IPS-18c (cell line): ENCODE data around the gene RSPRY1.
"Not testable (repeated sequence)": the region's sequence is repeated elsewhere in the genome, so short reads cannot be mapped to it uniquely, and the experiment has no call there.

Source experiments
- H3K4me3 ChIP-seq: 2 replicates; pipeline ENCODE4 v1.7.0; 2013; ENCODE audit warnings: low read depth, mild to moderate bottlenecking, low read length, moderate library complexity; ENCODE audit not compliant: insufficient read depth
- H3K9me3 ChIP-seq: one replicate; pipeline ENCODE4 v1.6.1; 2013; ENCODE audit warnings: mild to moderate bottlenecking, low read length, moderate library complexity; ENCODE audit not compliant: control insufficient read depth, insufficient read depth

Gene RSPRY1

DNA sequence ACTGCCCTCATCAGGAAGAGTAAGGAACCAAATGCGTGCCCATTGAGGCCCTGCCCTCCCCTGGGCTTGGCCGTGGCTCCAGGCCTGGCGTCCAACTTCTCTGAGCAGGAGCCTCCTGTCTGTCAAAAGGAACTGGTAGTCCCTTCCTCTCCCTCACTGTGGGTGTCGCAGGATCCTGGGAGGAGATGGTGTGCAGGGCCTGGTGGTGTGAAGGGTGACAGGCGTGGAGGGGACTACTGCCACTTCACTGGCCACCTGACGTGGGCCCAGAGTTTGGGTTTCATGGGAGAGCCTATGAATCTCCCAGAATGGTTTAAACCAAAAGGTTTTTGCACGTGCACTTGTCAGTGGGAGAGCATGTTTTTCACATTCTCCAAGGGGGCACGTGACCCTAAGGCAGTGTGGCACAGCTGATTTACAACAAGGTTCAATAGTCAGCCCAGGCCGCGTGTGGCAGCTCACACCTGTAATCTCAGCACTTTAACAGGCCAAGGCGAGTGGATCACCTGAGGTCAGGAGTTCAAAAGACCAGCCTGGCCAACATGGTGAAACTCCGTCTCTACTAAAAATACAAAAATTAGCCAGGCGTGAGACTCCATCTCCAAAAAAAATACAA is 71.4 kb downstream of the RSPRY1 start:
- no peak overlapping the region for H3K4me3 ChIP-seq
- no peaks in the 10 kb centered on the region for H3K9me3 ChIP-seq

DNA sequence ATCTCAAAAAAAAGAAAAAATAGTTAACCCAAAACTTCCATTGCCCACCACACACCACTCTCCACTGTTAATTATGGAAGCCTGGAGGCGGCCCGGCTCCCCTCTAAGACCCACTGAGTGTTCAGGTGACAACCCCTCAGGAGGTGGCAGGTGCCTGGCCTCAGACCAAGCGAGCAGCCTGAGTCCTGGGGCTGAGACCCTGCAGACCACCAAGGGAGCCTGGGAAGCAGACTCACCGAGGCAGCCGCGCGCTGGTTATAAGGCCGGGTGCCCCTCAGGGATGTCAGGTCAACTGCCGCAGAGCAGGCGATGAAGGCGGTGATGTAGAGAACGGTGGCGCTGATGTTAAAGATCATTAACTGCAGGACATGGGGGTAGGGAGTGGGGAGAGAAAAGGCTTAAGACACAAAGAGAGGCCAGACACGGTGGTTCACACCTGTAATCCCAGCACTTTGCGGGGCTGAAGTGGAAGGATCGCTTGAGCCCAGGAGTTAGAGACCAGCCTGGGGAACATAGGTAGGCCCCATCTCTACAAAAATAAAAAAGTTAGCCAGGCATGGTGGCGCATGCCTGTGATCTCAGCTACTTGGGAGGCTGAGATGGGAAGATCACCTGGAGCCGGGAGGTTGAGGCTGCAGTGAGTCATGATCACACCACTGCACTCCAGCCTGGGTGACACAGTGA is 72.2 kb downstream of the RSPRY1 start:
- H3K9me3 ChIP-seq: no peaks in the 10 kb centered on the region
- H3K4me3 ChIP-seq: no peak overlapping the region

DNA sequence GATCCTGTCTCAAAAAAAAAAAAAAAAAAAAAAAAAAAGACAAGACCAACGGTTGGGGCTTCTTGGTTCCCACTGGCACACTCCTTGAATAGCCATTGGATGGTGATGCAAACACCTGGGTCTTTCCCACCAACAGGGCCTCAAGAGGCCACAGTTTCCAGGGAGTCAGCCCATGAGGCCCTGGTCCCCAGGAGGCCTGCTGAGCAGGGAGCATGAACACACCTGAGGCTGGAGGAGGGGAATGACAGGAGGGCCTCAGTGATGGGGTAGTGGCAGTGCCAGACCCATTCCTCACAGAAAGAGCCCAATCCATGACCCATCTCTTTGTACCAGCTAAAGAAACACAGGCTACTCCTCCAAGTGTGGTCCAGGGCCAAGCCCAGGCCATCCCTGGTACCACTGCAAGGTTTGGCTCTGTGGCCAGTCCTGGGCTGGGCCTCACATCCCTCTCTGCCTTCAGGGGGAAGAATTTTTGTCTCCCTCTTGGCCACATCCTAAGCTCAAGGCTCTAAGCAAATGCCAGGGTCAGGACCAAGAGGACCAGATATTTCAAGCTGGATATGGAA is 72.9 kb downstream of the RSPRY1 start:
- Histone ChIP-seq H3K9me3 (no peaks in the 10 kb centered on the region), H3K4me3 (no peak overlapping the region)

DNA sequence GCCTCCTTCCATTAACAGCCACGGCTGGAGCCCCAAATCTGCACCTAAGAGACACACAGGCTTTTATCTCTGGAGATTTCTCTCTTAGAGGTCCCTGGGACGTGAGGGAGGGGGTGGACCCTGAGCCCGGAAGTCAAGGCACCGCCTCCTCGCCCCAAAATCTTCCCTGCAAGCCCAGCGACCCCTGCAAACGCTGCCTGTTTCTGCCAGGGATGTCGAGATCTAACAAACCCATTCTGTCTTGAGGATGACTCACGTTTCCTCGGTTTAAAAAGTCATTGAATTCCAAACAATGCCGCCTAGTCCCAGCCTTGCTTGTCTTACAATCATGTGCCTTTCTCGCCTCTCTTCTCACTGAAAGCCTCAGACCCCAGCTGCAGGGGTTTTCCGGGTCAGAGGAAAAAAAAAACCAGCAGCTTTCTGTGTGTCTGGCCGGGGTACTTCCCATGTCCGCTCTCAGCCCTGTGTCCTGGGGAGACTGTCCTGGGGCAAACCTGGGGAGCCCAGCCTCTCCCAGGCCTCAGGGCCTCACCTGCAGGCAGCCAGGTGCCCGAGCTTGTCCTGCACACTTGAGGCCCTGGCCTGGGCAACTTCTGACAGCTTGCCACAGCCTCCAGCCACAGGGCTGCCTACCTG is 74.3 kb downstream of the RSPRY1 start:
- no peaks in the 10 kb centered on the region for H3K9me3 ChIP-seq
- no peak overlapping the region for H3K4me3 ChIP-seq

DNA sequence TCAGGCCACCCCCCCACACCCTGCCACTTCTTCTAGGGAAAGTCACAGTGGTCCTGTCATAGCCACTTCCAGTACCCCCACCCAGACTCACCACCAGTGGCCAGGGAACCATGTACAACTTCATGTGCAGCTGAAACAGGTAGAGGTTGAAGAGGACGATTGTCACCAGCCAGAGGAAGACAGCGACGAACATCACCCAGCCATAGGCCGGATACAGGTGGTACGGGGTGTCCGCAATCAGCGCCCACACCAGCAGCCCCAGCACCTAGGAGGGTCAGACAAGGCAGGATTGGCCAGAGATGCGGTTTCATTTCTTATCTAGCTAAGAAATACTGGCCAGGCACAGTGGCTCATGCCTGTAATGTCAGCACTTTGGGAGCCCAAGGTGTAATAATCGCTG is 75.7 kb downstream of the RSPRY1 start:
- no peaks in the 10 kb centered on the region for H3K9me3 ChIP-seq
- no peak overlapping the region for H3K4me3 ChIP-seq

DNA sequence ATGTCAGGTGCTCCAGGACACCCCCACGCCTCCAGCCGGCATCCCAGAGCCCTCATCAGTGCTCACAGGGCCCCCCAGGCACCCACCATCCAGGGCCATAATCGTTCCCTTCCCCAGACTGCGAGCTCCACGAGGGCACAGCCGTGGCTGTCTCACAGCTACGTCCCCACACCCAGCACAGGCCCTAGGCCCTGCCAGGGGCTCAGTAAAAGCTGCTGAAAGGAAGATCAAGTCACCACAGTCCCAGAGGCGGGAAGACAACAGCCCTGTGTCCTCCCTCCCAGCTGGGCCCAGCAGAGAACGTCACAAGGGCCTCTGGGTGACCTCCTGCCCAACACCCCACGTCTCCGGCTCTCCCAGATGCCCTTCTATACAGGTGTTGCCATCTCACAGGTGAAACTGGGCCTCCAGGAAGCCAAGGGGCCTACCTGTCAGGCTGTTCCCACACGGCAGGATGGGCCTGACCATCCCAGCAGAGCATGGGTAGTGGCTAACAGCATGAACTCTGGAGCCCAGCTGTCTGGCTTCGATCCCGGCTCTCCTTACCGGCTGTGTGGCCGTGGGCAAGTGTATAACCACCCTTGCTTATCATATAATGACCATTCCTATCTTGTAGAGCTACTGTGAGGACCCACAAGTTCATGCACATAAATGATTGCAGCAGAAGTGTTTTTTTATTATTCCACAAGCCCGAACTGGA is 76.9 kb downstream of the RSPRY1 start:
- Histone ChIP-seq H3K4me3 (no peak overlapping the region), H3K9me3 (no peaks in the 10 kb centered on the region)

DNA sequence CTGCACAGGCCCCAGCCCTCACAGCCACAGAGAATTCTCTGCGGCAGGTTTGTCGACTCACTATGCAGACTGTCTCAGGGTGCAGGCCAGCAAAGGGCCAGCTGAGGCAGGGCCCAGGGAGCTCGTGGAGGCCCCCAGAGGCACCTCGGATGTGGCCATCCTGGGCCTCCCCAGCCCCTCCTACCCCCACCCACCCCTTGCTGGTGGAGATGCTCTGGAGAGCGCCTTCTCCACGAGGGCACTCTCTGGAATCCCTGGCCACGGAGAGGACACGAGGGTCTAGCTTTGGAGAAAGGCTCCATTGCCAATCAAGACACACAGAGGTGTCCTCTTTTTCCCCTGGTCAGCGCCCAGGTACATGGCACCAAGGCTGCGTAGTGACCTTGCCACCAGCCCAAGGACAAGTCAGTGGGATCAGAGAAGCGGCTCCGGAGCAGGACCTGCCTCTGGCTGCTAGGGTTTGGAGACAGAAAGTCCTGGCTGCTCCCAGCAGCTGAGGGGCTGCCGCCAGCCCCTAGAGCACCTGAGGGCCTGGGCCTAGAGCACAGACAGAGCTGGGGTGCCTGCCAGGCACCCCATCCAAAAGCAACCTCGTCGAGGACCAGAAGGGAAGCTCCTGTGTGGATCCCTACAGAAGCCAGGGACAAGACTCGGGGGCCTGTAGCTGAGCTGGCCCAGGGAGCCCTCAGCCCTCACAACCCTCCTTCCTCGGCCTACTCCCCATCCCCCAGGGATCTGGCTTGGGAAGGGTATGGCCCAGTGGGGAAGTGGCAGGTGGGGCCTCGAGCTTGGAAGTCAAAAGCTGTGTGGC is 77.6 kb downstream of the RSPRY1 start:
- Histone ChIP-seq H3K4me3 (no peak overlapping the region), H3K9me3 (no peaks in the 10 kb centered on the region)

DNA sequence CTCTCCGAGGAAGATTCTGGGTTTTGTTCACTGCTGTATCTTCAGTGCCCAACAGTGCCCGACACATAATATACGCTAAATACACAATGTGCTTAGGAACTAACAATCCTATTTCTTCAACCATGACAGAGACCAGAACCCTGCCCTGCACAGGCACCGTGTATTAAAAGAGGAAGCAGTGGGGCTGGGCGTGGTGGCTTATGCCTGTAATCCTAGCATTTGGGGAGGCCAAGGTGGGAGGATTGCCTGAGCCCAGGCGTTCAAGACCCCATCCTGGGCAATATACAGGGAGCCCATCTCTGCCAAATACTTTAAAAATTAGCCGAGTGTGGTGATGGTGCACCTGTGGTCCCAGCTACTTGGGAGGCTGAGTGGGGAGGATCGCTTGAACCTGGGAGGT is 78.3 kb downstream of the RSPRY1 start:
- Histone ChIP-seq H3K9me3 (no peaks in the 10 kb centered on the region), H3K4me3 (no peak overlapping the region)

DNA sequence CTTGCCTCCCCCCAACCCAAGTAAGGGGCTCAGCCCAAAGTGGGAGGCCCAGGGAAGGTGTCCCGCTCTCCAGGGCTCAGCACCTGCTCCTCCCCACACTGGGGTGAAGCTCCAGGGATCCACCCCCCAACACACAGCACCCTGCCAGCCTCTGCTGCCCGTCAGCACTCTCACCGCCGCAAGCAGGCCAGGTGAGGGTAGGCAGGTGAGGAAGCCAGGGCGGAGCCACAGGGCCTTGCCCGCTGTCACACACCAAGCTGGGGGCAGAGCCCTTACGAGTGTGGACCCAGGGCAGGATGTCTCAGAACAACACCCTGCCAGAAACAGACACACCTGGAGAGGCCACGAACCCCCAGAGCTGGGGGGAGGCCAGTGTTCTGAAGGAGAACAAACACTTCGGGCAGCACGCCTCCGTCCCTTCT is 78.8 kb downstream of the RSPRY1 start:
- Histone ChIP-seq H3K9me3 (no peaks in the 10 kb centered on the region), H3K4me3 (no peak overlapping the region)

DNA sequence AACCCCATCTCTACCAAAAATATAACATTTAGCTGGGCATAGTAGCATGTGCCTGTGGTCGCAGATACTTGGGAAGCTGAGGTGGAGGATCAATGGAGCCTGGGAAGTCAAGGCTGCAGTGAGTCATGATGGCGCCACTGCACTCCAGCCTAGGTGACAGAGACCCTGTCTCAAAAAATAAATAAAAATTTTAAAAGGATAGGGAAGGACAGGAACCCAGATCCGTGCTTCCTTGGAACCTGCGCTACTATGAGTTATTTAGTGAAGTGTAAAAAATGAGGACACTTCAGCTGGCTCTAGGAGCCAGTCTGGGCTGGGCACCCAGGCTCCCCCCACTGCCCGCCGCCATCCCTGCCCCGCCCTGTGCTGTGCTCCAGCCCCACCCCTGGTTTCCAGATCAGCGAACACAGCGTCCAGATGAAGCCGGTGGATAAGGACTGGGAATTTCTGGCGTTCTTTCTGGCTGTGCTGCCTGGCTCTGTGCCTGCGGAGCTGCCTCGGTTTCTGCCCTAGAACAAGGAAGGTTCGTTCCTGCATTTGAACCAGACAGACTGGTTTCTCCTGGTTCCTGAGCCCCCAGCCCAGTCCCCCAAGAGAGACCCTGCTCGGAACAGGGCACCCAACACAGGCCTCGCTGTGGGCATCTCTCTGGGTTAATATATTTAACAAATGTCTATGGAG is 79.9 kb downstream of the RSPRY1 start:
- no peaks in the 10 kb centered on the region for H3K9me3 ChIP-seq
- no peak overlapping the region for H3K4me3 ChIP-seq

DNA sequence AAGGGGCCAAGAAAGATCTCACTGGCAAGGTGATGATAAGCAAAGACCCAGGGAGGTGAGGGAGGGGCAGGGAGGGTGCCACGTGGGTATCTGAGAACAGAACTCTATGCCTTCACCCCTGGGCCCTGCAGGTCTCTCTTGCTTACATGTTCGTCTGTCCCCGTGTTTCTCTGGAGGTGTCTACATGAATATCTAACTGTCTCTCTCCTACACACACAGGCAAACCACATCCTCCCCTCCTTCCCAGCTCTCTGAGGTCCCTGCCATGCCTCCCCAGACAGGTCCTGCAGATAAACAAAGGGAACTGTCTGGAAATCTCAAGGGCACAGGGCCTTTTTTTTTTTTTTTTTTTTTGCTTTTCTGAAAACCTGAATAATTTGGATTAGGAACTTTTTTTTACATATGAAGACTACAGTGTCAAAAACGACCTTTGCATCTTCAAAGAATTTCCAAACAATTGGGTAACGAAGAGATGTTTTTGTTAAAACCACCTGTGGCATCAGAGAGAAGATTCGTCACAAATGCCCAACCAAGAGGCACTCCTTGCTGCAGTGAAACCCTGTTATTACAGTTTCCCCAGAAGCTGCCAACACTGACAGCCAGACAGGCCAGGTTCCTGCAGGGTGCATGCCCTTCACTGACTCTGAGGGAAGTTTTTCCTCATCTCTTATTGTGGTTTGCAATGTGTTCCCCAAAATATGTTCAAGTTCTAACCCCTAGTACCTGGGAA is 80.6 kb downstream of the RSPRY1 start:
- Histone ChIP-seq H3K9me3 (no peaks in the 10 kb centered on the region), H3K4me3 (no peak overlapping the region)

DNA sequence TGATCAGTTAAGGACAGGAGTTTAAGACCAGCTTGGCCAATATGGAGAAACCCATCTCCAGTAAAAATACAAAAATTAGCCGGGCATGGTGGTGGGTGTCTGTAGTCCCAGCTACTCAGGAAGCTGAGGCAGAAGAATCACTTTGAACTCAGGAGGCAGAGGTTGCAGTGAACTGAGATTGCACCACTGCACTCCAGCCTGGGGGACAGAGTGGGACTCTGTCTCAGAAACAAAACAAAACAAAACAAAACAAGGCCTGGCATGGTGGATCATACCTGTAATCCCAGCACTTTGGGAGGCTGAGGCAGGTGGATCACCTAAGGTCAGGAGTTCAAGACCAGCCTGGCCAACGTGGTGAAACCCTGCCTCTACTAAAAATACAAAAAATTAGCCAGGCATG is 81.2 kb downstream of the RSPRY1 start:
- not testable (repeated sequence) for H3K9me3 ChIP-seq, H3K4me3 ChIP-seq

DNA sequence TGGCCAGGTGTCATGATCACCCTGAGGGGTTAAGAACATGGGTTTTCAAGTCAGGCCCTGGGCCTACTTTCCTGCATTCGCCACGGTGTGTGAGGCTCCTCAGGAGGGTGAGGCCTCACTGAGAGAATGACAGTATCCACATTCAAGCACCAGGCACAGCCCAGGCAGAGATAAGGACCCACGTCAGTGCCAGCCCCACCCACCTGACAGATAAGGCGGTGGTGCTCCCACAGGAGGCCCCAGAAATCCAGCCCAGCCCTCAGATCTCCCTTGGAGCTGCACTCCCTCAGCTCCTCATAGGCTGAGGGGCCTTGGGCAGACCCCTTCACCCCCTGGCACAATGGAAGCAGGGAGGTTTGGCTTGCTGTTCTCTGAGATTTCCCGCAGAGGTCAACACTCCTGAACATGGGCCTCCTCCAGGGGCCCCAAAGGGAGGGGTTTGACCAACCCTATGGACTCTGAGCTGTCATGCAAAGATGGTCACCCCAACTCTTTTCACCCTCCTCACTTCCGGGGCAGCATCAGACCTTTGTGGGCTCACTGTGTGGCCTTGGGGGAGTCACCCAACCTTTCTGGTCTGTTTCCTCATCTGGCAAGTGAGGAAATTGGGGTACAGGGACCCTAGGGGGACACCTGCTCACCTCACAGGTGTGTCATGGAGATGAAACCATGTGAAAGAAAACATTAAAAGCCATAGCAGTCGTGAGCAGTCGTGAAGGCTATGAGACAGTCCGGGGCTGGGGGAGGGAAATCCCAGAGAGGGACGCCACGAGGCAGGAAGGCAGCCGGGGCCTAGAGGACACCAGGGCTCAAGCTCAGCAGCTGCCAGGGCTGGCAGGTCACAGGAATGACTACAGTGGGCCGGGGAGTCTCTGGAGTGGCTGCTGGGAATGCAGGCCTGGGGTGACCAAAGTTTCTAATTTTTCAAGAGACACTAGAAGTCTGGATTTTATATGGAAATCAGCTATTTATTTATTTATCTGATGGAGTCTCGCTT is 83.0 kb downstream of the RSPRY1 start:
- Histone ChIP-seq H3K9me3 (no peaks in the 10 kb centered on the region), H3K4me3 (no peak overlapping the region)

DNA sequence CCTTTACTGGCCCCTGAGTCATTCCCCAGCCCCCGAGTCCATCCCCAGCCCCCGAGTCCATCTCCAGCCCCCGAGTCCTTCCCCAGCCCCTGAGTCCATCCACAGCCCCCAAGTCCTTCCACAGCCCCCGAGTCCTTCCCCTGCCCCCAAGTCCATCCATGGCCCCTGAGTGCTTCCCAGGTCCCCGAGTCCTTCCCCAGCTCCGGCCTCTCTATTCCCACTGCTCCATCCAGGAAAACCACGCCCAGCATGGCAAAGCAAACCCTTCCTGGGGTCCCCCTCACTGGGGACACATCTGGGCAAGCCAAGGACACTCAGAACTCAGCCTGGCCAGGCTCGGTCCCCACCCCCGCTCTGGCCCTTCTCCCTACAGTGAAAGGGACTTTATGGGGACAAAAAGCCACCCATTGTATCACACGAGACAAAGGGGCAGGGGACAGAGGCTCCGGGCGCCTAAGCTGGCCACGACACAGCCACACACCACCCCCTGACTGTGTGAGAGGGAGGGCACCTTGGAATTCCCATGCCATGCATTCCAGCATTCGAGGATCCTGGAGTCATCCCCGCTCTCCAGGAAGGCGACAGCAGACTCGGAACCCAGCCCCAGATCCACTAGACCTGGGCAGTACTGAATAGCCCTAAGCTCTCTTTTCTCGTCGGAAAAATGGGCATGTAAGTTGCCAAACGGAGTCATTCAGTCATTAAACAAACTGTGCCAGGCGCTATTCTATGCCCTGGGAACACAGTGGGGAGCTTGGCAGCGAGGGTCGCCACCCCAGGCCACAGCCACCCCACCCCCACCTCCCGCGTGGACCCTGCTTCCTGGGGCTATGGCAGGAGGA is 84.3 kb downstream of the RSPRY1 start:
- Histone ChIP-seq H3K4me3 (no peak overlapping the region), H3K9me3 (no peaks in the 10 kb centered on the region)
